GM21825 (cell line): ENCODE results near the gene SBK3.
"Not testable (repeated sequence)": the region's sequence is repeated elsewhere in the genome, so short reads cannot be mapped to it uniquely, and the experiment has no call there.

ENCODE experiments used
- ATAC-seq: cut with Tn5 transposase; IDR thresholded peaks from one replicate; pipeline ENCODE4 v1.9.1; 2021; ENCODE audit warnings: mild to moderate bottlenecking, moderate library complexity; ENCODE audit not compliant: unreplicated experiment

The SBK3 gene, protein sequence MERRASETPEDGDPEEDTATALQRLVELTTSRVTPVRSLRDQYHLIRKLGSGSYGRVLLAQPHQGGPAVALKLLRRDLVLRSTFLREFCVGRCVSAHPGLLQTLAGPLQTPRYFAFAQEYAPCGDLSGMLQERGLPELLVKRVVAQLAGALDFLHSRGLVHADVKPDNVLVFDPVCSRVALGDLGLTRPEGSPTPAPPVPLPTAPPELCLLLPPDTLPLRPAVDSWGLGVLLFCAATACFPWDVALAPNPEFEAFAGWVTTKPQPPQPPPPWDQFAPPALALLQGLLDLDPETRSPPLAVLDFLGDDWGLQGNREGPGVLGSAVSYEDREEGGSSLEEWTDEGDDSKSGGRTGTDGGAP

DNA sequence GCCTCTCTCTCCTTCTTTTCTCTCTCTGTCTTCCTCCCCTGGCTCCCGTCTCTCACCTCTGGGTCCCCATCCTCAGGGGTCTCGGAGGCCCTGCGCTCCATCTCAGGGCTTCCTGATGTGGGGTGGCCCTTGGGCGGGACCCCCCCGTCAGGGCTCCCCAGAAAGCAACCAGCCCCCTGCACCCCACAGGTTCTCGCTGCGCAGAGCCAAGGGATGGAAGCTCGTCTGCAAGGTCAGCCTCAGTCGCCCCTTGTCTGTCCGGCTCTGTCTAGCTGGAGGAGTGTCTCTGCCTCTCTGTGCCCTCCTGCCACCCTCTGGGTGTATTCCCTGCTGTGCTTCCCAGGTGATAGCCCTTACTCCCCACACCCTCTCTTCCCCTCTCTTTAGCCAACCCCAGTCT, at the start of gene SBK3:
SBK3 (minus strand) TSS at position 101 of the 400 bp plus-strand sequence; CDS start at position 101, 0 bp downstream.
- no peak for ATAC-seq

DNA sequence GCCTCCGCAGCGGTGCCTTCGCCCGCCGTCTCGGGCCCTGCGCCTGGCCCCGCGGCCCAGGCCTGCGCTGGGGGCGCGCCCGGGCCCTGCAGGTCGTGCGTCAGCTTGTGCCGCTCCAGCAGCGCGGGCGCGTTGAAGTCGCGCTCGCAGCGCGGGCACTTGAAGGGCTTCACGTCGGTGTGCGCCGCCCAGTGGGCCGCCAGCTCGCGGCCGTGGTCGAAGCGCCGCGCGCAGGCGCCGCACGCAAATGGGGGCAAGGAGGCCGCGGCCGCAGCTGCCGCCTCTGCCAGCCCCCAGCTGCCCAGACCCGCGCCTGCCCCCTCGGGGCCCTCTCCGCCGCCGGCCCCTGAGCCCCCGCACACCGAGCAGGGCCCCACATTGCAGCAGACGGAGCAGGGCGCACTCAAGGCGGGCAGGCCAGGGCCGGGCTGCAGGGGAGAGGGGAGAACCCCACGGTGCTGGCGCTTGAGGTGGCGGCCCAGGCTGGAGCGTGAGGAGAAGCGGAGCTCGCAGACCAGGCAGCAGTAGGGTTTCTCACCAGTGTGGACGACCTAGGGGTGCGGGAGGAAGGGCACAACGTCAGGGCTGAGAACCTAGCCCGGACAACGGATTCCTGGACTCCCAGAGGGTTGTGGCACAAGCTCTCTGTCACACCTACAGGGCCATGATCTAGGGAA, 47.9 kb upstream of the SBK3 start:
- no peak for ATAC-seq

DNA sequence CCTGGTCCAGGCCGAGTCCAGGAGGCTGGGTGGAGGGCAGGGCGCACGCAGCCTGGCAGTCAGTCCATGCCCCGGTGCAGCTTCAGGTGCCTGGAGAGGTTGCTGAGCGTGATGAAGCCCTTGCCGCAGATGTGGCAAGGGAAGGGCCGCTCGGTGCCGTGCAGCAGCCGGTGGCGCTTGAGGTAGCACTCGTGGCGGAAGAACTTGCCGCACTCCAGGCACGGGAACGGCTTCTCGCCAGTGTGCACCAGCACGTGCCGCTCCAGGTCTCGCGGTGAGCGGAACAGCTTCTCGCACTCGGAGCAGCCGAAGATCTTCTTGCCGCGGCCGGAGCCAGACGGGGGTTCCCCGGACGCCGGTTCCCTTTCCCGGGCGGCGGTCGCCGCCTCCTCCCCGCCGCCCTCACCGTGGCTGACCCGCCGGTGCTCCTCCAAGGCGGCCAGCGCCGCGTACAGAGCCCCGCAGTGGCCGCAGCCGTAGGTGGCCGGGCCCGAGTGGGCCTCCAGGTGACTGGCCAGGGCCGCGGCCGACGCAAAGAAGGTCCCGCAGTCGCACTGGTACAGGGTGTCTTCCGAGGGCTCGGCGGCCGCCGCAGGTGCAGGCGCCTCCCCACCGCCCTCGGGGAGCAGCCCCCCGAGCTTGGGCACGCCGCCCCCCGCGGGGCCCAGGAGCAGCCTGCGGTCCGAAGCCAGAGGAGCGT, 47.2 kb upstream of the SBK3 start:
- ATAC-seq: no peak

DNA sequence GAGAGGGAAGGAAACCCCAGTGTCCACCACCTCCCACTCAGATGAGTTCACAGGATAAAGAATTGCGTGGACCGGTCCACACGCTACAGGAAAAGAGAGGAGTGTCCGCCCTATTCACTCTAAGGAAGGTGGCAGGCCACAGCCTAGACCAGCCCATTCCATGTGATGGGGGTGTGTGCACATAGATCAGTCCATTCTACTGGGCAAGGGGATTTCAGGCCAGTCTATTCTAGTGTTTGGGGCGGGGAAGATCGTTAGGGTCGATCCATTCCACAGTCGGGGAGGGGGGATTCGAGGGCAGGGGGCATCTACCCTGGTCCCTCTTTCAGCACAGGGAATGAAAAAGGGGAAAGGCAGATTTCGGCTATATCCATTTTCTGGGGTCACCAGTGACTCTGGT, 46.2 kb upstream of the SBK3 start:
- ATAC-seq: no peak

DNA sequence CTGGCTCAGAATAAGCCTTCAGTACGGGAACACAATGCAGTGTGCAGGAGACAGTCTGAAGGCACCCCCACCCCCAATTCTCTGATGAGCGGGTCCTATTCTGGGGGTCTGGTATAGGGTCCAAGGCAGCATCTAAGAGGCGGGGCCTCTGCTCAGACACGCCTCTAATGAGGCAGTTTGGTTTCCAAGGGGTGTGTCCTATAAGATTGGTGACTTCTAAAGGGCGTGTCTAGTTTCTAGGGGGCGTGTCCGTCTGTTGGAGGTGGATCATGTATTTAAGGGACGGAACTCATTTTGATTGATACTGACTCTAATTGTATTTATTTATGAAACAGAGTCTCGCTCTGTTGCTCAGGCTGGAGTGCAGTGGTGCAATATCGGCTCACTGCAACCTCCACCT, 45.3 kb upstream of the SBK3 start:
- no peak for ATAC-seq

DNA sequence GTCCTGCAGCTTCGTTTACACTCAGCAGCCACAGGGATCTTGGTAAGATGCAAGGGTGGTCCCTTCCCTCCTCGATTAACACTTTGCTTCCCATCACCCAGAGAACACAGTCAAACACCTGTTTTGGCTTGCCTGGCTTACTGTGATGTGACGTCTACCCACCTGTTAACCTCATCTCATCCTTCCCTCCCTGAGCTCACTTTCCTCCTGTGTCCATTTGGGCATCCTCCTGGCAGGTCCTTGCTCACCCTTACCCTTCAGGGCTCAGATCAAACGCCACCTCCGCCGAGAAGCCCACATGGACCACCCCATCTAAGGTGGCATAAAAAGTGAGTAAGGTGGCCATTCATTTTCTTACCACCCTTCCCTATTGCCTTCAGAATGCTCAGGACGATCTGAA, 44.8 kb upstream of the SBK3 start:
- no peak for ATAC-seq

DNA sequence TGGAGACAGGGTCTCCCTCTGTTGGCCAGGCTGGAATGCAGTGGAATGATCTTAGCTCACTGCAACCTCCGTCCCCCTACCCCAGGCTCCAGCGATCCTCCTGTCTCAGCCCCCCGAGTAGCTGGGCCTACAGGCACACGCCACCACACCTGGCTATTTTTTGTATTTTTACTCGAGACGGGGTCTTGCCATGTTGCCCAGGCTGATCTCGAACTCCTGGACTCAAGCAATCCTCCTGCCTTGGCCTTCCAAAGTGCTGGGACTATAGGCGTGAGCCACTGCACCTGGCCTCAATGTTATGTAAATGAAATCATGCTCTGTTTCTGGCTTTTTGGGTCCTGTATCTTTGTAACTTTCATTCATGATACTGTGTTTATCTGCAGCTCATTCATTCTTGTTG, 43.4 kb upstream of the SBK3 start:
- no peak for ATAC-seq

DNA sequence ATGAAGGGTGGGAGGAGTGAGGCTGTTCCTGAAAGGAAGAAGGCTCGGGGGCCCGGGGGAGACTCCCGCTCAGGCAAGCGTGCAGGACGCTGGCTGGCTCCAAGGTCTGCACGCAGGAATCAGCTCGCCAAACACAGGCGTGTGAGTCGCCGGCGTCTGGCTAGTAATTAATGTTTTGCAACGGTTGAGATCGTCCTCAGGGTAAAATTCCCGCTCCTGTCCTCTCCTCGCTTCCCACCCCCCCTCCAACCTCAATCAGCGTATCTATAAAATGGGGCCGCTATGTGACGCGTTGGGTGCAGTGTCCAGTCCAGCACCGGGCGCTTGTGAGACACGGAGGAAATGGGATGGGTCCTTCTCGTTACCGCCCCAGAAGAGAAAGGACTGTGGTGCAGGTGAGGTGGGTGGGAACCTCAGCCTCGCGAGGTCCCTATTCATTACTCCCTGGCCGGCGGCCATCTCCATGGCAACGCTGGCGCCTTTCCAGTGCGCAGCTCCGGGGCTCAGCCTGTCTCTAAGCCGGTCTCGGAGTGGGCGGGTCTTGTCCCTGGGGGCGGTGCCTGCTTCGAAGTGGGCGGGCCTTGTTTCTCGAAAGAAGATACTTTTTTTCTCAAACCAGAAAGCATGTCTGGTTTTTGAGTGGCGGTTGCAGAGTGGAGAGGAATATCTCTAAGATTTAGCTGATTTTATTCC, 41.8 kb upstream of the SBK3 start:
- ATAC-seq: peak; percentile 78

DNA sequence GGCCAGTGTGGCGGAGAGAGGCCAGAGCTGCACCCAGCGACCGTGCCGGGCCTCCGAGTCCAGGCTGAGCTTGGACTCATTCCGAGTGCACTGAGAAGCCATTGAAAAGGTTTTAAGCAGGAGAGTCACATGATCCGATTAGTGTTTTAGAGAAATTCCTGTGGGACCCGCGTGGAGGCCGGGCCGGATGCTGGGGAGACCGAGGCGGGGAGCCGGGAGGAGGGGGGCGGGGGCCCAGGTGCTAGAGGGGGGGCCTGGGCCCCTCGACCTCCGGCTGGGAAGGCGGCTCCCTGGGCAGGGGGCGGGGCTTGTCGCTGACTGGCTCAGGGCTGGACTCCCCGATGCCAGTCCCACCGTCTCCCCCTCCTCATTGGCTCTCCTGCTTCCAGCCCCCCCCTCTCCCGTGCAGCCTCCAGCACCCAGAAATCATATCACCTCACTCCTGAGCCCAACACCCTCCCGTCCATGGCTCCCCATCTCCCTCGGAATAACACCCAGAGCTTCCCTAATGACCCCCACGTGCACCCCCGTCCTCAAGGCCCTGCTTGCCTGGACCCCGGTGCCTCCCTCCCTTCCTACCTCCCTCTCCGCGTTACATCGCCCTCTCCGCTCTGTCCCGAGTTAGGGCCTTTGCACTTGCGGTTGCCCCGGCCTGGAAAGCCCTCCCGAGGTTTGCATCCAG, 40.5 kb upstream of the SBK3 start:
- ATAC-seq: no peak

DNA sequence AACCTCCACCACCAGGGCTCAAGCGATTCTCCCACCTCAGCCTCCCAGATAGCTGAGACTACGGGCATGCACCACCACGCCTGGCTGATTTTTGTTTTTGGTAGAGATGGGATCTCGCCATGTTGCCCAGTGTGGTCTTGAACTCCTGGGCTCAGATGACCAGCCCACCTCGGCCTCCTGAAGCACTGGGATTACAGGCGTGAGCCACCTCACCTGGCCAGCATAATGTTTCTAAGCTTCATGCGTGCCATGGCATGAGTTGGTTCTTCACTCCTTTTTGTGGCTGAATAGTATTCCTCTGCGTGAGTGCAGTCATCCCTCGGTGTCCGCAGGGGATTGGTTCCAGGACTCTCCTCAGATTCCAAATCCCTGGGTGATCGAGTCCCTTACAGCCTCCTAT, 39.5 kb upstream of the SBK3 start:
- ATAC-seq: no peak

DNA sequence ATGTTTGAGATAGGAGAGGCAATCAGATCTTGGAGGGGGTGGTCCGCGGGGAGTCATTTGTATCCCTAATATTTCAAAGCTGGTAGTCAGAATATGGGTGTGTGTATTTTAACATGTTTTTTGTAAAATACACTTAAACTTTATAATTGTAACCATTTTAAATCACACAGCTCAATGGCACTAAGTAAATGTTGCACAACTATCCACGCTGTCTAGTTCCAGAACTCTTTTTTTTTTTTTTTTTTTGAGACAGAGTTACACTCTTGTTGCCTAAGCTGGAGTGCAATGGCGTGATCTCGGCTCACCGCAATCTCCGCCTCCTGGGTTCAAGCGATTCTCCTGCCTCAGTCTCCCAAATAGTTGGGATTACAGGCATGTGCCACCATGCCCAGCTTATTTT, 38.6 kb upstream of the SBK3 start:
- ATAC-seq: not testable (repeated sequence)

DNA sequence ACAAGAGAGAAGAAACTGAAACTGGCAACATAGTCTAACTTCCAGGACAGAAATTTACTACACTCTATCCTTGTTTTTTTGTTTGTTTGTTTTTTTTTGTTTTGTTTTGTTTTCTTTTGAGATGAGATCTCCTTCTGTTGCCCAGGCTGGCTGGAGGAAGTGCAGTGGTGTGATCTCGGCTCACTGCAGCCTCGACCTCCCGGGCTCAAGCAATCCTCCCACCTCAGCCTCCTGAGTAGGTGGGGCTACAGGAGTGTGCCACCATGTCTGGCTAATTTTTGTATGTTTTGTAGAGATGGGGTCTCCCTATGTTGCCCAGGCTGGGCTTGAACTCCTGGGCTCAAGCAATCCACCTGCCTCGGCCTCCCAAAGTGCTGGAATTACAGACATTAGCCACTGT, 36.9 kb upstream of the SBK3 start:
- ATAC-seq: not testable (repeated sequence)

DNA sequence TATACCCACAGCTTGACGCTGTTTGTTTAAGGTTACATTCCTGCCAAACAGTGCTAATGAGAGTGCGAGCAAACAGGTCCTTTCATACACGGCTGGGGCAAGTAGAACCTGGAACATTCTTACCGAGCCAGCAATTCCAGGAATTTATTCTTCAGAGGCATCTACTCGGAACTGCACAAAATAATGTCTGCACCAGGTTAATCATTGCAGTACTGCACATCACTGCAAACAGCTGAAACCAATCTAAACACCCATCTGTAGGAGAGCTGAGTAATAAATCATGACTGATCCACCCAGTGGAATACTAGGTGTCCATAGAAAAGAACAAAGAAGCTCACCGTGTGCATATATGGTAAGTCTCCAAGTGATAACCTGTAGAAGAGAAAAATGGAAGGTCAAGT, 36.5 kb upstream of the SBK3 start:
- ATAC-seq: no peak

DNA sequence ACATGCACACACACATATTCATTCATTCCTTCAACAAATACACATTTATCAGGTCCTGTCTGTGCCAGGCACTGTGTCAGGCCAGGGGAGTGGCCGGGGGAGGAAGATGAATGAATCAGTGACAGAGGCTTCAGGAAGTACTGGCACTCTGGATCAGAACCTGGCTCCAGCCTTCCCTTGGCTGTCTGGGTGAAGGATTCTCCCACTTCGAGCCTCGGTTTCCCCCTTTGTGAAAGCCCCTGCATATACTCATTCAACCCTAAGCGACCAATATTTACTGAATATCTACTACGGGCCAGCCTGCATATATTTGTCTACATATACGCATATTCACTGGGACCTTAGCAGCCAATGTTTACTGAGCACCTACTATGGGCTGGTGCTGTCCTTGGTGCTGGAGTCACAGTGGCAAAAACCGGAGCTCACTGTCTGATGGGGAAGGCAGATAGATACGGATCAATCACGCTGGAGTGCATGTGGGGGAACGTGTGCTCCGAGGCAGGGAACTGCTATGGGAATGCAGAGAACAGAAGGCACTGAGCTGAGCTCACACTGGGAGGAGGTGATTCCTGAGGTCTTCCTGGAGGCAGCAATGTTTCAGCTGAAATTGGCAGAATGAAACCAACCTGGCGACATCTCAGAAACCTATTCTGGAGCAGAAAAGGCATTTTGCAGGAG, 35.9 kb upstream of the SBK3 start:
- ATAC-seq: no peak

DNA sequence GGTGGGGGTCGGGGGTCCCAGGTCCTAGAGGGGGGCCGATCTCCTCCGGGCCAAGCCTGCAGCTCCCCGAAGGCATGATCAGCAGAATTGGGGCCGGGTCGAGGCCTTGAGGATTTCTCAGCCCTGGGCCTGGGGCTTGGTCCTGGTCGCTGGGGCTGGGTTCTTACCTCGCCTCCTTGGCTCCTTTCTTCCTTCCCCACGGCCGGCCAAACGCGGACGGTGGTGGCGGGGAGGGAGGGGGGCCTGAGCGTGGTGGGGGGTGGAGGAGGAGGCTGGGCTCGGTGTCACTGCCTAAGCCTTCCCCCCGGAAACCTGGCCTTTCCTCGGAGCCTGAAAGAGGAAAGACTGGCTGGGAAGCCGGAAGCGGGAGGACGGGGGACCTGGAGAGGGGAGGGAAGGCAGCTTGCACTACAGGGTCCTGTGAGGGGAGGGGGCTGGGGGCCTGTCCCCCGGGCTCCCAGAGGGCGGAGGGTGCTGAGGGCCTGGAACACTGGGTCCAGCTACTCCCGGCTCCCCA, 35.3 kb upstream of the SBK3 start, which contains the start of gene ZNF579:
ZNF579 (minus strand) TSS at position 221 of the 517 bp plus-strand sequence. CDS start 1,209 bp downstream, outside the sequence.
- peak; percentile 45 for ATAC-seq

DNA sequence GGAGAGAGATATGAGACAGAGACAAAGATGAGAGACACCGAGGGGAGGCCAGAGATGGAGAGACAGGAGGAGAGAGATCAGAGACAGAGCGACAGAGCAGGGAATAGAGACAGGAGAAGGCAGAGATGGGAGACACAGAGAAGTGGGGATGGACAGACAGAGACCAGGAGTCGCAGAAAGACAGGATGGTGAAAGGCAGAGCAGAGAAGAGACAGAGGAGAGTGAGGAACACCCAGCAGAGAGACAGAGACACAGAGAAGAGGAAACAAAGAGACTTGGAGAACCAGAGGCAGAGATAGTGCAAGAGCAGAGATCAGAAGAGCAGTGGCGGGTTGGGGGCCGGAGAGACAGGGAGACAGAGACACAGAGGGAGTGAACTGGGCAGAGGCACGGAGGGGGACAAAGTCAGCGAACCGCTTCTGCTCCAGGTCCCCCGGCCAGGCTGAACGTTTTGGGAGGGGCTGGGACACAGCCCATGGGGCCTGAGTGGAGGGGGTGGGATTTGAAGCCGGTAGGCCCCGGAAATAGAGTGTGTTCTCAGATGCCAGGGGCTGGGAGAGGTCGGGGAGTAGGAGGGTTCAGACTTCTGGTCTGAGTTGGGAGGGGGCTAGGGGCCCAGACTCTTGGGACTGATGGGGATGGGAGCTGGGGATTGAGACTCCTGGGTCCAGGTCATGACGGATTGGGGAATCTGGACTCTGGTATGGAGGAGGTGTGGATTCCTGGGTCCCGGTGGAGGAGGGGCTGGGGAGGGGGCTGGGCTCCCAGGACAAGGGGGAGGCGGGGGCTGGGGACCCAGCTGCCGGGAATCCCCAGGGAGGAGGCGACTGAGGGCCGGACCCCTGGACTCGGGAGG, 34.7 kb upstream of the SBK3 start:
- no peak for ATAC-seq

DNA sequence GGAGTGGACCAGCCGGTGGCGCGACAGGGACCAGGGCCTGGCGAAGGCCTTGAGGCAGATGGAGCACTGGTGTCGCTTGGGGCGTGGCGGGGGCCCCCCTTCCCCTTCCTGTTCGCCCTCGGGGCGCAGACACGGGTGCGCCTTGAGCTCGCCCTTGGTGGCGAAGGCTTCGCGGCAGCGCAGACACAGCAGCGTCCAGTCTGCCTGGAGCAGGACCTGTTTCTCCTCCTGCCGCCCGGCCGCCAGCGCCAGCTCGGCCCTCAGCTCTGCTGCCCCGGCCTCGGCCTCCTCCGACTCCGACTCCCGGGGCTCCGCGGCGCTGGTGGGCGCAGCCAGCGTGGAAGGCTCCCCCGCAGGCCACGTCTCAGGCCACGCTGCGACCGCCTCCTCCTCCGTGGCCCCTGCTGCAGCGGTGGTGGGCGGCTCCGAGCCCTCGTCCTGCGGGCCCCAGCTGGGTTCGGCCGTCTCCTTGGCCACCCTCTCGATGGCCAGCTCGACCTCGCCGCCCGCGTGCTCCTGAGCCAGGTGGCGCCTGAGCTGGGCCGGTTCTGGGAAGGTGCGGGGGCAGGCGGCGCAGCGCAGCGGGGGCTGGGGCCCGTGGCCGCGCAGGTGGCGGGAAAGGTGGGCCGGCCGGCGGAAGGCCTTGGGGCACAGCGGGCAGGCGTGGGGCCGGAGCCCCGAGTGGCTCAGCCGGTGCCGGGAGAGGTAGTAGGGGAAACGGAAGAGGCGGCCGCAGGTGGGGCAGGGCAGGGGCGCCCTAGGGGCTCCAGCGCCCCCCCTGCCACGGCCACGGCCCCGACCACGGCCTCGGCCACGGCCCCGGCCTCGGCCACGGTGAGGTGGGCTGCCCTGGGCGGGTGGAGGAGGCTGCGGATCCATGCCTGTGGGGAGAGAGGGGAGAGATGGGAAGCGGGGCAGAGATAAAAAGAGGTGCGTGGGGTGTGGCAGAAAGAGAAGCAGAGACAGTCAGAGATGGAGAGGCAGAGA, 33.7 kb upstream of the SBK3 start:
- no peak for ATAC-seq
